K562 (cell line): ENCODE results near the gene MRPL11. TPM values are rescaled to one million over a fixed set of nuclear protein-coding genes. Genes with fewer than 3 reads are reported as not detected.

Experiments
- FOXP1 ChIP-seq: sonication (generic); formaldehyde crosslinking; IDR thresholded peaks from 2 replicates; pipeline ENCODE4 v1.8.0; 2022; ENCODE audit warnings: mild to moderate bottlenecking, missing genetic modification reagents
- HNRNPH1 ChIP-seq: fragments of 200-400 bp; formaldehyde crosslinking; optimal IDR thresholded peaks from 2 replicates; pipeline ENCODE3; 2017; ENCODE audit warnings: low read depth, mild to moderate bottlenecking, low read length, moderate library complexity
- MBD2 ChIP-seq: sonication (generic); IDR thresholded peaks from 2 replicates; pipeline ENCODE4 v1.6.1; 2016; ENCODE audit warnings: low read depth, borderline replicate concordance
- NFIC ChIP-seq: fragments of 450-650 bp; IDR thresholded peaks from 2 replicates; pipeline ENCODE4 v1.6.1; 2017; ENCODE audit warnings: mild to moderate bottlenecking, inconsistent platforms
- NR3C1 ChIP-seq: sonication (generic); formaldehyde crosslinking; IDR thresholded peaks from 2 replicates; pipeline ENCODE4 v1.8.1; 2022; ENCODE audit warnings: missing genetic modification reagents
- ZNF316 ChIP-seq: fragments of 450-650 bp; IDR thresholded peaks from 2 replicates; pipeline ENCODE4 v1.6.1; 2016
- ZNF354B ChIP-seq: fragments of 250-450 bp; sonication (Bioruptor Pico); IDR thresholded peaks from 2 replicates; pipeline ENCODE4 v1.4.0; 2020
- polyA plus RNA-seq, 8 experiments: library from polyadenylated mRNA; depleted of rRNA in 4 of 8; stranded (reverse) in 5 of 8; unstranded in 3 of 8; fragments of >200 nt; fragmentation: Nextera tagmentation in 2 of 8; fragmentation: Illumina TruSeq in 1 of 8; extraction: Ambion mirVana in 2 of 8; extraction: Trizol in 1 of 8; gene quantifications; 2 replicates each; pipeline versions ENCODE4 v1.2.1 to v1.2.3, GENCODE V29; 2011 to 2014; ENCODE audit warnings: inconsistent platforms in 1 of 8, missing spikeins in 1 of 8
- total RNA-seq, 7 experiments: library from RNA; depleted of rRNA in 6 of 7; stranded (reverse); fragments of >200 nt in 6 of 7; fragmentation: Illumina TruSeq in 2 of 7; extraction: Trizol in 2 of 7; gene quantifications; 2 replicates each; pipeline versions ENCODE4 v1.2.1 to v1.2.3, GENCODE V29; 2011 to 2021; ENCODE audit warnings: low replicate concordance in 1 of 7
- TF ChIP-seq, protein P1 (sequence below), 2 experiments: fragments of 450-650 bp; IDR thresholded peaks; 2 replicates each; pipeline ENCODE4 v1.6.1; 2016; ENCODE audit warnings: mild to moderate bottlenecking in 2 of 2, borderline replicate concordance in 1 of 2, low read depth in 1 of 2, moderate library complexity in 1 of 2
- TF ChIP-seq, protein P2 (sequence below): sonication (generic); formaldehyde crosslinking; IDR thresholded peaks from 2 replicates; pipeline ENCODE4 v1.8.0; 2022; ENCODE audit warnings: mild to moderate bottlenecking, low read depth, missing genetic modification reagents
- TF ChIP-seq, protein P3 (sequence below): fragments of 450-650 bp; IDR thresholded peaks from 2 replicates; pipeline ENCODE4 v1.6.1; 2016; ENCODE audit warnings: borderline replicate concordance
- TF ChIP-seq, protein P4 (sequence below): fragments of 150-350 bp; IDR thresholded peaks from 2 replicates; pipeline ENCODE4 v1.6.1; 2014; ENCODE audit warnings: low read depth, mild to moderate bottlenecking, low read length, borderline replicate concordance

The MRPL11 gene
- total and polyA plus RNA-seq, 9 of the 15 experiments (the other 6 are each of a cell fraction or from before 2014, with no cell fraction given) = 33.0 to 173 (median 91.9) TPM

DNA sequence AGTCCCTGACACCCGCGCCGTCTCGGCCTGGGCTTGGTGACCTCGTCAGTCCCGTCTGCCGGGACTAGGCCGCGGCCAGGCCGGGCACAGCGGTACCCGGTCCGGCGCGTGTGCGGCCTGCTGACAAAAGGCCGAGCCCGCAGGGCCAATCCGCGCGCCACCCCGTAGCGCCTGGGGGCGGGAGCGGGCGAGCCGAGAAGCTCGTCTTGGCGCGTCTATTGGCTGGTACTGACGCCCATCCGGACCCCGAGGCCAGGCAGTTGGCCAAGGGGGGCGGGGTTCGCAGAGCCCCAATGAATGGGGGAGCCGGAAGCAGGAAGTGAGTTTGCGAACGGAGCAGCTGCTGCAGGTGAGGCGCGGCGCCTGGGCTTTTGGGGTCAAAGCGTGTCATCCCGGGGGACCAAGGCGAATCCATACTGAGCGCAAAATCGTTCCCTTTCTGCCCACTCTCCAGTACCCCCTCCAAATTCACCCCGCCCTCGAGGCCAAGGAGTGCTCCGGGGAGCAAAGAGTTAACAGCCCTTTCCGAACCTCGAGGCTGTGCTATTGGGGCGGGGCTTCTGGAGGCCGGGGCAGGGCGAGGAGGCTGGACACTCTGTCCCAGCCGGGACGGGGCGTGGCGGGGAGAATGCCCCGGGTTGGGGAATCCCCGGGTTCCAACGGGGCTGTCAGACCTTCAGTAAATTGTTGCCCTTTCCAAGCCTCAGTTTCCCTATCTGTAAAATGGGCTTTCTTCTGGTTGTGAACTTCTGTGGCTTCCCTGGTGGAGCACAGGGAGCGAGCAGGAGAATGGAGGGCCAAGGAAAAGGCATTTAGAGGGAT, 41.7 kb upstream of the MRPL11 start, which contains the start of gene DPP3 (continued):
- TF ChIP-seq, protein P1, sequence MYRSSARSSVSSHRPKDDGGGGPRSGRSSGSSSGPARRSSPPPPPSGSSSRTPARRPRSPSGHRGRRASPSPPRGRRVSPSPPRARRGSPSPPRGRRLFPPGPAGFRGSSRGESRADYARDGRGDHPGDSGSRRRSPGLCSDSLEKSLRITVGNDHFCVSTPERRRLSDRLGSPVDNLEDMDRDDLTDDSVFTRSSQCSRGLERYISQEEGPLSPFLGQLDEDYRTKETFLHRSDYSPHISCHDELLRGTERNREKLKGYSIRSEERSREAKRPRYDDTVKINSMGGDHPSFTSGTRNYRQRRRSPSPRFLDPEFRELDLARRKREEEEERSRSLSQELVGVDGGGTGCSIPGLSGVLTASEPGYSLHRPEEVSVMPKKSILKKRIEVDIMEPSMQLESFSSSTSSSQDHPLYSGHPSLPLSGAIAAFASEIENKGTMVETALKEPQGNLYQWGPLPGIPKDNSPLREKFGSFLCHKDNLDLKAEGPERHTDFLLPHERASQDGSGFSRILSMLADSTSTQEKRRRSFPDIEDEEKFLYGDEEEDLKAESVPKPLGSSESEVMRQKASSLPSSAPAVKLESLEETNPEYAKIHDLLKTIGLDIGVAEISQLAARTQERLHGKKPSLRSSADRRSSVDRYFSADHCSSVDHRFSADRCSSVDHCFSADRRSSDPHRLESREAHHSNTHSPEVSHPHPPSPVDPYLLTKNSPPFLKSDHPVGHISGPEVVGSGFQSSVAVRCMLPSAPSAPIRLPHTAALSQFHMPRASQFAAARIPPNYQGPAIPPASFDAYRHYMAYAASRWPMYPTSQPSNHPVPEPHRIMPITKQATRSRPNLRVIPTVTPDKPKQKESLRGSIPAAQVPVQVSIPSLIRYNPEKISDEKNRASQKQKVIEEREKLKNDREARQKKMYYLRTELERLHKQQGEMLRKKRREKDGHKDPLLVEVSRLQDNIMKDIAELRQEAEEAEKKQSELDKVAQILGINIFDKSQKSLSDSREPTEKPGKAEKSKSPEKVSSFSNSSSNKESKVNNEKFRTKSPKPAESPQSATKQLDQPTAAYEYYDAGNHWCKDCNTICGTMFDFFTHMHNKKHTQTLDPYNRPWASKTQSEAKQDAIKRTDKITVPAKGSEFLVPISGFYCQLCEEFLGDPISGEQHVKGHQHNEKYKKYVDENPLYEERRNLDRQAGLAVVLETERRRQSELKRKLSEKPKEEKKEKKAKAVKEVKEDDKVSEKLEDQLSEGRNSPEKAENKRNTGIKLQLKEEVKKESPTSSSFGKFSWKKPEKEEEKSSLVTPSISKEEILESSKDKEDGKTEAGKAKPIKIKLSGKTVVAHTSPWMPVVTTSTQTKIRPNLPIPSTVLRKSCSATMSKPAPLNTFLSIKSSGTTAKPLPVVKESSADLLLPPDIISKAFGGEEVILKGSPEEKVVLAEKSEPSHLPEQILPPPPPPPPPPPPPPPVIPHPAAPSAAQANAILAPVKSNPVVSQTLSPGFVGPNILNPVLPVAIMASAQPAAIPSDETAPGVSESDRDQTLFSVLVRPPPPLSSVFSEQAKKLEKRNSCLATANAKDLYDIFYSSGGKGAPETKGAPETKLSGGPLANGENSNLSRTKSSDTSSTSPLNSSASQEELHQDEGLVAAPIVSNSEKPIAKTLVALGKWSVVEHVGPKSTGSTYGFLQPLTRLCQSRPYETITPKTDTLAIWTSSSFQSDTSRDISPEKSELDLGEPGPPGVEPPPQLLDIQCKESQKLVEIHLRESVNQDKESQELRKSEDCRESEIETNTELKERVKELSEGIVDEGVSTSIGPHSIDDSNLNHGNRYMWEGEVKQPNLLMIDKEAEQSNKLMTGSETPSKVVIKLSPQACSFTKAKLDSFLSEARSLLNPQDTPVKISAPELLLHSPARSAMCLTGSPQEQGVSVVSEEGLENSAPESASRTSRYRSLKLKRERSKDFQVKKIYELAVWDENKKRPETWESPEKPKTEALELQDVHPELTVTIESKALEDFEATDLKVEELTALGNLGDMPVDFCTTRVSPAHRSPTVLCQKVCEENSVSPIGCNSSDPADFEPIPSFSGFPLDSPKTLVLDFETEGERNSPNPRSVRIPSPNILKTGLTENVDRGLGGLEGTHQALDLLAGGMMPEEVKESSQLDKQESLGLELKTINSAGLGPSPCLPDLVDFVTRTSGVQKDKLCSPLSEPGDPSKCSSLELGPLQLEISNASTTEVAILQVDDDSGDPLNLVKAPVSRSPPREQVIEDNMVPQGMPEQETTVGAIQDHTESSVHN (IDR thresholded peaks at IDR 0.05; ENCODE audit: borderline replicate concordance in 1 of 2, low read depth in 1 of 2) = no peak
- TF ChIP-seq, protein P2, sequence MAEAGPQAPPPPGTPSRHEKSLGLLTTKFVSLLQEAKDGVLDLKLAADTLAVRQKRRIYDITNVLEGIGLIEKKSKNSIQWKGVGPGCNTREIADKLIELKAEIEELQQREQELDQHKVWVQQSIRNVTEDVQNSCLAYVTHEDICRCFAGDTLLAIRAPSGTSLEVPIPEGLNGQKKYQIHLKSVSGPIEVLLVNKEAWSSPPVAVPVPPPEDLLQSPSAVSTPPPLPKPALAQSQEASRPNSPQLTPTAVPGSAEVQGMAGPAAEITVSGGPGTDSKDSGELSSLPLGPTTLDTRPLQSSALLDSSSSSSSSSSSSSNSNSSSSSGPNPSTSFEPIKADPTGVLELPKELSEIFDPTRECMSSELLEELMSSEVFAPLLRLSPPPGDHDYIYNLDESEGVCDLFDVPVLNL (CRISPR knock-in tag) = no peak
- TF ChIP-seq NFIC (peak; percentile 89), ZNF354B (CRISPR knock-in tag) (no peak), ZNF316 (no peak), MBD2 (peak; percentile 83; the same call in 1 of the 2 replicates), FOXP1 (no peak; the same call in none of the 2 replicates), NR3C1 (CRISPR knock-in tag) (no peak), HNRNPH1 (no peak)
- TF ChIP-seq, protein P3, sequence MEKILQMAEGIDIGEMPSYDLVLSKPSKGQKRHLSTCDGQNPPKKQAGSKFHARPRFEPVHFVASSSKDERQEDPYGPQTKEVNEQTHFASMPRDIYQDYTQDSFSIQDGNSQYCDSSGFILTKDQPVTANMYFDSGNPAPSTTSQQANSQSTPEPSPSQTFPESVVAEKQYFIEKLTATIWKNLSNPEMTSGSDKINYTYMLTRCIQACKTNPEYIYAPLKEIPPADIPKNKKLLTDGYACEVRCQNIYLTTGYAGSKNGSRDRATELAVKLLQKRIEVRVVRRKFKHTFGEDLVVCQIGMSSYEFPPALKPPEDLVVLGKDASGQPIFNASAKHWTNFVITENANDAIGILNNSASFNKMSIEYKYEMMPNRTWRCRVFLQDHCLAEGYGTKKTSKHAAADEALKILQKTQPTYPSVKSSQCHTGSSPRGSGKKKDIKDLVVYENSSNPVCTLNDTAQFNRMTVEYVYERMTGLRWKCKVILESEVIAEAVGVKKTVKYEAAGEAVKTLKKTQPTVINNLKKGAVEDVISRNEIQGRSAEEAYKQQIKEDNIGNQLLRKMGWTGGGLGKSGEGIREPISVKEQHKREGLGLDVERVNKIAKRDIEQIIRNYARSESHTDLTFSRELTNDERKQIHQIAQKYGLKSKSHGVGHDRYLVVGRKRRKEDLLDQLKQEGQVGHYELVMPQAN = peak; percentile 99
- TF ChIP-seq, protein P4, sequence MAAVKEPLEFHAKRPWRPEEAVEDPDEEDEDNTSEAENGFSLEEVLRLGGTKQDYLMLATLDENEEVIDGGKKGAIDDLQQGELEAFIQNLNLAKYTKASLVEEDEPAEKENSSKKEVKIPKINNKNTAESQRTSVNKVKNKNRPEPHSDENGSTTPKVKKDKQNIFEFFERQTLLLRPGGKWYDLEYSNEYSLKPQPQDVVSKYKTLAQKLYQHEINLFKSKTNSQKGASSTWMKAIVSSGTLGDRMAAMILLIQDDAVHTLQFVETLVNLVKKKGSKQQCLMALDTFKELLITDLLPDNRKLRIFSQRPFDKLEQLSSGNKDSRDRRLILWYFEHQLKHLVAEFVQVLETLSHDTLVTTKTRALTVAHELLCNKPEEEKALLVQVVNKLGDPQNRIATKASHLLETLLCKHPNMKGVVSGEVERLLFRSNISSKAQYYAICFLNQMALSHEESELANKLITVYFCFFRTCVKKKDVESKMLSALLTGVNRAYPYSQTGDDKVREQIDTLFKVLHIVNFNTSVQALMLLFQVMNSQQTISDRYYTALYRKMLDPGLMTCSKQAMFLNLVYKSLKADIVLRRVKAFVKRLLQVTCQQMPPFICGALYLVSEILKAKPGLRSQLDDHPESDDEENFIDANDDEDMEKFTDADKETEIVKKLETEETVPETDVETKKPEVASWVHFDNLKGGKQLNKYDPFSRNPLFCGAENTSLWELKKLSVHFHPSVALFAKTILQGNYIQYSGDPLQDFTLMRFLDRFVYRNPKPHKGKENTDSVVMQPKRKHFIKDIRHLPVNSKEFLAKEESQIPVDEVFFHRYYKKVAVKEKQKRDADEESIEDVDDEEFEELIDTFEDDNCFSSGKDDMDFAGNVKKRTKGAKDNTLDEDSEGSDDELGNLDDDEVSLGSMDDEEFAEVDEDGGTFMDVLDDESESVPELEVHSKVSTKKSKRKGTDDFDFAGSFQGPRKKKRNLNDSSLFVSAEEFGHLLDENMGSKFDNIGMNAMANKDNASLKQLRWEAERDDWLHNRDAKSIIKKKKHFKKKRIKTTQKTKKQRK = no peak
